ENCODE data around the gene XRCC2.

DNA sequence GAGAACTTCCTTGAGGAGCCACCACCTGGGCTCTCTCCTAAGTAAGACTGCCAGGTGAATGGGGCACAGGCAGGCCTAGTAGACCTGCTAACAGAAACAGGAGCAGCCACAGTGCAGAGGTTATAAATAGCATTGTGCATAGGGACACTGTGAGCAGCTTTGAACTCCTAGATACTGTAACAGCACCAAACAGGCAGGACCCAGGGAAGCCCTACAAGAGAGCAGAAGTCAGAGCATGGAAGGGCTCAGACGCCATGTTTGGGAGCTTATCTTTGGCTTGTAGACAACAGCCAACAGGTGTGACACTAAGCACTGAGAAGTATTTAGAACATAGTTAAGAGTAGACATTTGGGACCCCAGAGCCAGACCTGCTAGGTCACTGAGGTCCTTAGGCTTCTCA lies 14.5 kb downstream of the XRCC2 start:
- TF ChIP-seq, protein P1, sequence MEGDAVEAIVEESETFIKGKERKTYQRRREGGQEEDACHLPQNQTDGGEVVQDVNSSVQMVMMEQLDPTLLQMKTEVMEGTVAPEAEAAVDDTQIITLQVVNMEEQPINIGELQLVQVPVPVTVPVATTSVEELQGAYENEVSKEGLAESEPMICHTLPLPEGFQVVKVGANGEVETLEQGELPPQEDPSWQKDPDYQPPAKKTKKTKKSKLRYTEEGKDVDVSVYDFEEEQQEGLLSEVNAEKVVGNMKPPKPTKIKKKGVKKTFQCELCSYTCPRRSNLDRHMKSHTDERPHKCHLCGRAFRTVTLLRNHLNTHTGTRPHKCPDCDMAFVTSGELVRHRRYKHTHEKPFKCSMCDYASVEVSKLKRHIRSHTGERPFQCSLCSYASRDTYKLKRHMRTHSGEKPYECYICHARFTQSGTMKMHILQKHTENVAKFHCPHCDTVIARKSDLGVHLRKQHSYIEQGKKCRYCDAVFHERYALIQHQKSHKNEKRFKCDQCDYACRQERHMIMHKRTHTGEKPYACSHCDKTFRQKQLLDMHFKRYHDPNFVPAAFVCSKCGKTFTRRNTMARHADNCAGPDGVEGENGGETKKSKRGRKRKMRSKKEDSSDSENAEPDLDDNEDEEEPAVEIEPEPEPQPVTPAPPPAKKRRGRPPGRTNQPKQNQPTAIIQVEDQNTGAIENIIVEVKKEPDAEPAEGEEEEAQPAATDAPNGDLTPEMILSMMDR (IDR thresholded peaks at IDR 0.05) = no peak
- TF ChIP-seq POLR2A (IDR thresholded peaks at IDR 0.05) = no peak

Measured in uterus (tissue), 2 donors.